ENCODE measurements around the gene RMND5A.
"Not testable (repeated sequence)": the region's sequence is repeated elsewhere in the genome, so short reads cannot be mapped to it uniquely, and the experiment has no call there.

The RMND5A gene

GRCh38 chr2:86719637-86720539 lies at the start of gene RMND5A:
RMND5A (plus strand) TSS chr2:86720291; CDS start chr2:86720668, 377 bp downstream.
- DNase-seq: peak; percentile 87 to 97 (median 96)

- no peak for DNase-seq
These were observed 48.6 kb upstream of the RMND5A start for GRCh38 chr2:86671337-86671981.

- DNase-seq: no peak
These were observed 48.0 kb upstream of the RMND5A start for GRCh38 chr2:86672027-86672545.

GRCh38 chr2:86673011-86673410 lies 47.1 kb upstream of the RMND5A start:
- DNase-seq: no peak

- no peak for DNase-seq
These were observed 46.0 kb upstream of the RMND5A start for GRCh38 chr2:86673986-86674670.

GRCh38 chr2:86675104-86675503 lies 45.0 kb upstream of the RMND5A start:
- no peak for DNase-seq

GRCh38 chr2:86675511-86676015 lies 44.5 kb upstream of the RMND5A start:
- no peak for DNase-seq

- DNase-seq: no peak
These were observed 42.3 kb upstream of the RMND5A start for GRCh38 chr2:86677816-86678215.

- DNase-seq: no peak
These were observed 41.1 kb upstream of the RMND5A start for GRCh38 chr2:86679036-86679435.

GRCh38 chr2:86685351-86685750 lies 34.7 kb upstream of the RMND5A start:
- DNase-seq: no peak

GRCh38 chr2:86686460-86686859 lies 33.6 kb upstream of the RMND5A start:
- no peak for DNase-seq

- DNase-seq: no peak
These were observed 33.2 kb upstream of the RMND5A start for GRCh38 chr2:86686905-86687304.

- DNase-seq: no peak
These were observed 24.9 kb upstream of the RMND5A start for GRCh38 chr2:86695053-86695691.

- no peak for DNase-seq
These were observed 22.5 kb upstream of the RMND5A start for GRCh38 chr2:86697551-86698104.

- no peak for DNase-seq
These were observed 19.4 kb upstream of the RMND5A start for GRCh38 chr2:86700690-86701089.

- DNase-seq: no peak
These were observed 16.3 kb upstream of the RMND5A start for GRCh38 chr2:86703704-86704361.

GRCh38 chr2:86704459-86704971 lies 15.6 kb upstream of the RMND5A start:
- no peak for DNase-seq

GRCh38 chr2:86706220-86706619 lies 13.9 kb upstream of the RMND5A start:
- DNase-seq: no peak

- no peak for DNase-seq
These were observed 13.2 kb upstream of the RMND5A start for GRCh38 chr2:86706935-86707334.

- not testable (repeated sequence) for DNase-seq
These were observed 12.0 kb upstream of the RMND5A start for GRCh38 chr2:86708126-86708525.

- not testable (repeated sequence) for DNase-seq
These were observed 5.4 kb upstream of the RMND5A start for GRCh38 chr2:86714579-86715173.

All from stimulated activated naive CD4-positive, alpha-beta T cell (primary cell).